Raji (cell line): ENCODE measurements around the gene SCARF2.

Source experiments
- POLR2A ChIP-seq: IDR thresholded peaks from 2 replicates; pipeline ENCODE4 v1.6.1; 2011; ENCODE audit warnings: low read depth, low read length, control low read depth; ENCODE audit not compliant: insufficient read depth

Gene SCARF2, protein sequence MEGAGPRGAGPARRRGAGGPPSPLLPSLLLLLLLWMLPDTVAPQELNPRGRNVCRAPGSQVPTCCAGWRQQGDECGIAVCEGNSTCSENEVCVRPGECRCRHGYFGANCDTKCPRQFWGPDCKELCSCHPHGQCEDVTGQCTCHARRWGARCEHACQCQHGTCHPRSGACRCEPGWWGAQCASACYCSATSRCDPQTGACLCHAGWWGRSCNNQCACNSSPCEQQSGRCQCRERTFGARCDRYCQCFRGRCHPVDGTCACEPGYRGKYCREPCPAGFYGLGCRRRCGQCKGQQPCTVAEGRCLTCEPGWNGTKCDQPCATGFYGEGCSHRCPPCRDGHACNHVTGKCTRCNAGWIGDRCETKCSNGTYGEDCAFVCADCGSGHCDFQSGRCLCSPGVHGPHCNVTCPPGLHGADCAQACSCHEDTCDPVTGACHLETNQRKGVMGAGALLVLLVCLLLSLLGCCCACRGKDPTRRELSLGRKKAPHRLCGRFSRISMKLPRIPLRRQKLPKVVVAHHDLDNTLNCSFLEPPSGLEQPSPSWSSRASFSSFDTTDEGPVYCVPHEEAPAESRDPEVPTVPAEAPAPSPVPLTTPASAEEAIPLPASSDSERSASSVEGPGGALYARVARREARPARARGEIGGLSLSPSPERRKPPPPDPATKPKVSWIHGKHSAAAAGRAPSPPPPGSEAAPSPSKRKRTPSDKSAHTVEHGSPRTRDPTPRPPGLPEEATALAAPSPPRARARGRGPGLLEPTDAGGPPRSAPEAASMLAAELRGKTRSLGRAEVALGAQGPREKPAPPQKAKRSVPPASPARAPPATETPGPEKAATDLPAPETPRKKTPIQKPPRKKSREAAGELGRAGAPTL

DNA sequence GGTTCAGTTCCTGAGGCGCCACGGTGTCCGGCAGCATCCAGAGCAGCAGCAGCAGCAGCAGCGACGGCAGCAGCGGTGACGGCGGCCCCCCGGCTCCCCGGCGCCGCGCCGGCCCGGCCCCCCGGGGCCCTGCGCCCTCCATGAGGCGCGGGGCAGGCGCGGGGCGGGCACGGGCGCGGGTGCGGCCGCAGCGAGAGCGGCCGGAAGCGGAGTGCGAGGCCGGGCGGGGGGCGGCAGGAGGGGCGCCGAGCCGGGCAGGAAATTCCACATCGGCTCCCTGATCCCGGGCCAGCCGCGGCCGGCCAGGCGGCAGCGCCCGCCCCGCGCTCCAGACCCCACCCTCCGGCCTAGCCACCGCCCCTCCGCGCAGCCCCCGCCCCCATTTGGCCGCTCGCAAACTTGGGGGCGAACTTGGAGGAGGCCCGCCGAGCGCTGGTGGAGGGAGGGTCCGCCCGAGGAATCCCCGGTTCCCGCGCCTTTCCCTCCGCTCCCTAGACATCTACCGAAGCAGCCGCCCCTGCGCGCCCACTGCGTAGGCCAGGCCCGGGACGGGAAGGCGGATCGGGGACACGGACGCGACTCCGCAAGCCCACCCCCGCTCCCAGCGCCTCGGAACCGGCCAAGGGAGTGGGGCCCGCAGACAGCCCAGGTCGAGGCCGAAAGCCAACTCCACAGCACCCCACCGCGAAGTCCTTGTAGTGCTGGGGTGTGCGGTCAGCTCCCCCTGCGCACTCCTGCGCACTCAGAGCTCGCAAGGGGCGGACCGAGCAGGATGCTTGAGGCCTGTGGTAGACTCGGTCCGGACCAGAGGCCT is at the start of gene SCARF2:
Gene SCARF2 (minus strand): TSS at position 213 of the 814 bp plus-strand sequence. CDS start 71 bp downstream, at position 142.
- no peak for TF ChIP-seq POLR2A

DNA sequence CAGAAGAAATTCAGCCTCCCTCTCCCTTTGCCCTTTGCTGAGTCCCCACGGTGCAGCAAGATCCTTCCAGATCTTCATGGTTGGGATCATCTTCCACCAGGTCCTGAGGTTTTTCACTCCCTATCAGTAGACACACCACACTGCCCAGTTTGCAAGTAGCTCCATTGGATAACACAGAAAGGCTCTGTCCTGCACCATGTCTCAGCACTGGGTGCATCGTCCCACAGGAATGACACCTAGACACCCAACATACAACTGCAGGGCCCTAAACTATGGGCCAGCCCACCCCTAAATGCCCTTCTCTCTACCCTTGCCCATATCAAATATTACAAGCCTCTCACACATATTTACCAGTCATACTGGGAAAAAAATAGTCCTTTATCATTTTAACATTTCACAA is 48.6 kb upstream of the SCARF2 start:
- no peak for TF ChIP-seq POLR2A

DNA sequence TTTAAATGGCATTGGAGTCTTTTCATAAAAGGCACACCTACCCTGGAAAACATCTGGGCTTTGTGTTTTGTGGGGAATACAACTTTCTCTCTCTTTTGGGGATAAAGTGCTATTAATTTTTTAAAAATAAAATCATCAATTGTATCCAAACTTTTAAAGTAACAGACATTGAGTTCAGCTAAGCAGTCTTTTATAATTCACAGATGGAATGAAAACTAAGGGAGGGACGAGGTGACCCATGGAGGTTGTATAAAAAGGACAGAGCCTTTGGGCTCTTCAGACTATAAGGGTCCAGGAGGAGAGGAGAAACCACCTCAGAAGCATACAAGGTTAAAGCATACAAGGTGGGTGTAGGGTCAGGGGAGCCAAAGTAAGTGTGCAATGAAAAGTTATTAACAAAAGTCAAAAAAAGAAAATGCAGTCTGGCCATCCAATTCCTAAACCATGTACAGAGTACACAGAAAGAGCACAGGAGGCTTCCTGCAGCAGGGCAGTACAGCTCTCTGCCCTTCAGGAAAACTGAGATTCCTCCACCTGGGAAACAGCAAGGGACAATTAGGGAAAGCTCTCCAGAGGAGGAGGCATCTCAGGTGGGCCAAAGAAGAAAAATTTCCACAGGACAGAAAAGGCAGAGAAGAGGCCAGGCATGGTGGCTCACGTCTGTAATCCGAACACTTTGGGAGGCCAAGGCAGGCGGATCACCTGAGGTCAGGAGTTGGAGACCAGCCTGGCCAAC is 47.5 kb upstream of the SCARF2 start:
- no peak for TF ChIP-seq POLR2A

DNA sequence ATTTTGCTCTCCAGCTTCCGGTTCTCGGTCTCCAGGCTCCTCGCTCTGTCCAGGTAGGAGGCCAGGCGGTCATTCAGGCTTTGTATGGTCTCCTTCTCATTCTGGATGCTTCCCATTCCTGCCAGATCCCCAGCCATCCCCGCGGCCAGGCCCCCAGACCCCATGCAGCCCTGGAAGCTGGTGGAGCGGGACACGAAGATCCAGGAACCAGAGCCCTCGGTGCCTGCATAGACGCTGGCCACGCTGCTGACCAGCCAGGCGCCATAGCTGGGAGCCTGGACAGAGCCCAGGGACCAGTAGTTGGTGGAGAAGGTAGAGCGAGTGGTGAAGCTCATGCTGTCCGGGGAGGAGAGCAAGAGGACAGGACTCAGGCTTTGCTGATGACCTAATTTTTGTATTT is 46.1 kb upstream of the SCARF2 start:
- TF ChIP-seq POLR2A: no peak

DNA sequence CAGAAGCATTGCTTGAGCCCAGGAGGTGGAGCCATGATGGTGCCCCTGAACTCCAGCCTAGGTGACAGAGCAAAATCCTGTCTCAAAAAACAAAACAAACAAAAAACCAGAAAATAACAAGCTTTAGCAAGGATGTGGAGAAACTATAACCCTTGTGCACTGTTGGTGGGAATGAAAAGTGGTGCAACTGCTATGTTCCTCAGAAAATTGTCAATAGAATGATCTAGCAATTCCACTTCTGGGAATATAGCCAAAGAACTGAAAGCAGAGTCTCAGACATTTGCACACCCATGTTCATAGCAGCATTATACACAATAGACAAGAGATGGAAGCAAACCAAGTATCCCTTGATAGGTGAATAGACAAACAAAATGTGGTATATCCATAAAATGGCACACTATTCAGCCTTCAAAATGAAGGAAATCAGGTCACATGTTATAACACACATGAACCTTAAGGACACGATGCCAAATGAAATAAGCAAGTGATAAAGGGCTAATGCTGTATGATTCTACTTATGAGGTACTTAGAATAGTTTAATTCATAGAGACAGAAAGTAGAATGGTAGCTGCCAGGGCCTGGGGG is 42.1 kb upstream of the SCARF2 start:
- TF ChIP-seq POLR2A: no peak

DNA sequence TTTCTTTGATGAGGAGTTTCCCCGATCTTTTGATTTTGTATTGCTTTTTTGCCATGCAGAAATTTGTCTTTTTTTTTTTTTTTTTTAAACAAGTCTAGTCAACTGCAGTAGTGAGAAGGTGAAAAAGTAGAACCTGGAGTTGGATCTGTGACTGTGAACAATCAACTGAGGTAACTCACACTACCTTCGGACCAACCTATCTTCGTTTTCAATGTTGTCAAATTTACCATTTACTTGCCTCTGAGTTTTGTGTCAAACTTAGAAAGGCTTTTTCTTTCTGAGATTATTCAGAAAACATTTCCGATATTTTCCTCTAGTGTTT is 37.5 kb upstream of the SCARF2 start:
- no peak for TF ChIP-seq POLR2A

DNA sequence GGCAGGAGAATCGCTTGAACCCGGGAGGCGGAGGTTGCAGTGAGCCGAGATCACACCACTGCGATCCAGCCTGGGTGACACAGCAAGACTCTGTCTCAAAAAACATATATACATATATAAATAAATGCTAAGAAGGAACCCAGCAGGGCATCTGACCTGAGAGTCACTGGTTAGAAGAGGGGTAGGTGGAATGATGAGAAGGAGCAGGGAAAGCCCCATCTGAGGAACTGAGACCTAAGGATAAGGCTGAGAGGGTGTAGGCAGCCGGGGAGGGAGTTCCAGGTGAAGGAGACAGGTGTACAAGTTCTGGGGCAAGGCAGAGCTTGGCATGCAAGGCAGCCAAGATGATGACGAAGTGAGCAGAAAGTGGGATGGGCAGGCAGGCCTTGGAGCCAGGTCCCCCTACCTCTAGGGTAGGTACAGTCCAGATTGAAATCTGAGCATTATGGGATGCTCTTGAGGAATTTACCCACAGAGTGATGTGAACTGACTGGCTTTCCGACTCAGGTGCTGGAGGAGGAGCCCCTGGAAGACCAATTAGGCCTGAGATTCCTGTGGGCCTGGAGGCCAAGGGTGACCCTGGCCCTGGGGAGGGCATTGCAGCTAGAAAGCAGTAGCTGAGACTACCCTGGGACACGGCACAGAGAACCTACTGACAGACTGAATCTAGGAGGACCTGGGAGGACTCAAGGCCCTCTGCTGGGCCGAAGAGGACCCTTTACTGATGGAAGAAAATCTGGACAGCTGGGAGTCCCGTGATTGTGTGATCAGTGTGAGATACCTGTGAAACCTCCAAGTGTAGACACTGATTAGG is 35.2 kb upstream of the SCARF2 start:
- no peak for TF ChIP-seq POLR2A

DNA sequence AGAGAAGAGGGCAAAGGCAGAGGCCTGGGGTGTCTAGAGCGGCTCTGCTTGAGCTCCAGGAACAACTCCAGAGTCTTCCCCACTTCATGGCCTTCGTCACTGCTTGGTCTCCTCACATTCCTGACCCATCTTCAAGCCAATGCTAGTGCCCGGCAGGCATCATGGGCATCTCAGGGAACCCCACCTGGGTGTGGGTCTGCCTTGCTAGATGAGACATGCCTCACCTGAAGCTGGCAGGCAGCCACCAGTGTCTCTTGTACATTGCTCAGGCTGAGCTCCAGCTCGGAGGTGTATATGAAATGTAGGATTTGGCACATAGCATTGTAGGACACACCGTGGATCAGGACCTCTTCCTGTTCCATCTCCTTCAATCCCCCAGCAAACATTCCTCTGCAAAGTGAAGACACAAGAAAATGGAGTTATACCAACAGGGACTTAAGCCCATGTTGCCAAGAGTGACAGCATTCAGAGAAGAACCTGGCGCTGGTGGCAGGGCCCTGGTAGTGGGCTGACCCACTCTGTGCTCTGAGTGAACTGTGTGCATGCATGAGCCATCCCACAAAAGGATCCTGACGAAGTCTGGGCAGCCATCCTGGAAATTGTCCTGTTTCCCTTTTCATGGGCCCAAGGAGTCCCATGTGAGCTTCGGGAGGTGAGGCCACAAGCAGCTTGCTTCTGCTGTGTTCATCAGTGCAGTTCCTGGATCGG is 33.7 kb upstream of the SCARF2 start:
- TF ChIP-seq POLR2A: no peak

DNA sequence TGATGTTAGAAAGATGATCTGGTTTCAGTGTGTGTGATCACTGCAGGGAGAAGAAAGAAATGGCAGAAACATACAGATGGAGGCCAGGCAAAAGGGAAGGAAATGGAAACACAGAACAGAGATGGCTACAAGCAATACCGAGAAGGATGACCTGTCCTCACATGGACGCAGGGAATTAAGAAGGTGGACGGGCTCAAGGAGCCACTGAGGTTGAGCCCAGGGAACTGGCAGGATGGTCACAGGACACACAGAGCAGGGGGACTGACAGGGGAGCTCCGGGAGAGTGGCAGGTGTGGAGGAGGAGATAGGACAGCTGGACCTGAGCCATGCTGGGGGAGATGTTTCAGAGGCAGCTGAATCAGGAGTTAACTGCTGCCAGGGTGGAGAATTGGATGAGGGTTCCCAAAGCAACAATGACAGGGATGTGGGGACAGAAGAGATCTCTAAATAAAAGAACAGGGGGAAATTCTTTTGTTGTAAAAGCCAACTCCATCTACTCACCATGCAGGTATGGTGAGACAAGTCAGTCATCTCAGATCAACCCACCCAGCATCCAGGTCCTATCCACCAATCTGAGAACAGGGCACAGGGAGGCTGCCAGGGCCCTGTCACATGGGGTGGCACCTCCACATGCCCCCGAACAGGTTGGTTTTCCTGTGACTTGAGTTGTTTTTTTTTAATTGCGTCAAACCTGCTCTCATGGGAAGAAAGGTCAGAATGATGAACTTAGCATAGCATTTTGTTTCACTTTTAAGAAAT is 31.7 kb upstream of the SCARF2 start:
- no peak for TF ChIP-seq POLR2A

DNA sequence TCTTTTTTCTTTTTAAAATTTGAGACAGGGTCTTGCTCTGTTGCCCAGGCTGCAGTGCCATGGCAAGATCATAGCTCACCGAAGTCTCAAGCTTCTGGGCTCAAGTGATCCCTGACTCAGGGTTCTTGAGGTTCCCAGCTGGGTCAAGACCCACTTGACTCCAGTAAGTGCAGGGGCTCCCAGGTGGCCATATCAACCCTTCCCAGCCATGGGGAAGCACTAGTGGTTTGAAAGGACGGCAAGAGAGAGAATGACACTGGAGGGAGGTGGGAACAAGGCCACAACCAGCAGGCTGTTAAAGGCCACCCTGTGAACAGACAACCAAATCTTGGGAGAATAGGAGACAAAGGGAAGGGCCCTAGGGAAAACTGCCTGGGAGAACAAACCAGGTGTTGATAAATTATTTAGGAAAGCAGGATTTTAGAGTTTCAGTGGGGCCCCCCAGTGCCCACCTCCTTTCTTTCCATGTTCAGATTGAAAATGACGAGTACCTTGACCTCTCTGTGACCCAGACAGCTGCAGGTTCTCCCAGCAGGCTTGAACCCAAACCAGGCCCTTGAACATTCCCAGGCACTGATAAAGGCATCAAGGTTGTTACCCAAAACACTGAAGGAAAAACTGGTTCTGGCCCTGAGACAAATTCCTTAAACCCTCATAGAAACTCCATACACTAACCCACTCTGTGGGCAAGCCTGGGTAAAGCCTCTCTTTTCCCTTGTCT is 29.2 kb upstream of the SCARF2 start:
- TF ChIP-seq POLR2A: no peak

DNA sequence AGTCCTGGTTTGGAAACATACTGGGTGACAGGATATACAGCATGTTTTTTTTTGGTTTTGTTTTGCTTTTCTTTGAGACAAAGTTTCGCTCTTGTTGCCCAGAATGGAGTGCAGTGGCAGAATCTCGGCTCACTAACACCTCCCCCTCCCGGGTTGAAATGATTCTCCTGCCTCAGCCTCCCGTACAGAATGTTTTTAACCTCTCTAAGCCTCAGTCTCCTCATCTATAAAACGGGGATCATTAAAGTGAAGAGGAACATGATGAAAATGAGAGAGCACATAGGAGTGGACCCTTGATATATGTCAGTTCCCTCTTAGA is 28.1 kb upstream of the SCARF2 start:
- no peak for TF ChIP-seq POLR2A
